OCI-LY1 (cell line): ENCODE measurements around the gene CXCL12.

ENCODE experiments used
- H2AFZ ChIP-seq: fragments of 200-600 bp; sonication (generic), shearing (Covaris generic); 2 replicates; pipeline ENCODE4 v1.6.0; 2014; ENCODE audit warnings: antibody characterized with exemption, mild to moderate bottlenecking, low read length
- H3F3A ChIP-seq: fragments of 200-600 bp; sonication (generic), shearing (Covaris generic); 2 replicates; pipeline ENCODE4 v1.6.0; 2014; ENCODE audit warnings: mild to moderate bottlenecking, antibody characterized with exemption, low read length, moderate library complexity; ENCODE audit not compliant: insufficient read depth
- H3K27ac ChIP-seq: fragments of 200-600 bp; sonication (generic); 2 replicates; pipeline ENCODE4 v1.5.1; 2014; ENCODE audit warnings: low read length, mixed run types, mild to moderate bottlenecking, low read depth; ENCODE audit not compliant: poor library complexity, severe bottlenecking
- H3K27me3 ChIP-seq: fragments of 200-600 bp; sonication (generic); 2 replicates; pipeline ENCODE4 v1.6.0; 2014; ENCODE audit warnings: antibody characterized with exemption, mild to moderate bottlenecking, low read length, moderate library complexity; ENCODE audit not compliant: insufficient read depth
- H3K36me3 ChIP-seq: fragments of 200-600 bp; sonication (generic); 2 replicates; pipeline ENCODE4 v1.6.1; 2014; ENCODE audit warnings: mild to moderate bottlenecking, antibody characterized with exemption, low read length, moderate library complexity, mixed read lengths; ENCODE audit not compliant: insufficient read depth
- H3K4me1 ChIP-seq: fragments of 200-600 bp; sonication (generic); 2 replicates; pipeline ENCODE4 v1.5.1; 2014; ENCODE audit warnings: mild to moderate bottlenecking, low read length, moderate library complexity; ENCODE audit not compliant: insufficient read depth, severe bottlenecking
- H3K4me2 ChIP-seq: fragments of 200-600 bp; sonication (generic), shearing (Covaris generic); 2 replicates; pipeline ENCODE4 v1.6.1; 2014; ENCODE audit warnings: low read length
- H3K4me3 ChIP-seq: fragments of 200-600 bp; sonication (generic); 2 replicates; pipeline ENCODE4 v1.5.1; 2014; ENCODE audit warnings: low read length, low read depth, mild to moderate bottlenecking, mixed read lengths; ENCODE audit not compliant: poor library complexity, severe bottlenecking
- H3K79me2 ChIP-seq: fragments of 200-600 bp; shearing (Covaris generic); 2 replicates; pipeline ENCODE4 v1.6.1; 2016; ENCODE audit warnings: mixed run types, low read length, mixed read lengths; ENCODE audit not compliant: insufficient read depth
- H3K9ac ChIP-seq: fragments of 200-600 bp; sonication (generic), shearing (Covaris generic); 2 replicates; pipeline ENCODE4 v1.6.1; 2014; ENCODE audit warnings: mild to moderate bottlenecking, low read length, mixed read lengths
- H3K9me2 ChIP-seq: fragments of 200-600 bp; sonication (generic), shearing (Covaris generic); 2 replicates; pipeline ENCODE4 v1.6.1; 2014; ENCODE audit warnings: low read depth, mild to moderate bottlenecking, low read length, mixed read lengths
- H3K9me3 ChIP-seq: fragments of 200-600 bp; shearing (Covaris generic); 2 replicates; pipeline ENCODE4 v1.6.1; 2014; ENCODE audit warnings: low read length, mixed read lengths
- H4K20me1 ChIP-seq: fragments of 200-600 bp; sonication (generic), shearing (Covaris generic); 2 replicates; pipeline ENCODE4 v1.6.0; 2016; ENCODE audit warnings: mild to moderate bottlenecking, low read length; ENCODE audit not compliant: insufficient read depth
- EZH2 ChIP-seq: fragments of 200-600 bp; sonication (generic), shearing (Covaris generic); IDR thresholded peaks from 2 replicates; pipeline ENCODE4 v1.8.0; 2017; ENCODE audit warnings: borderline replicate concordance, mixed run types, mild to moderate bottlenecking, antibody characterized with exemption, low read length, moderate library complexity, mixed read lengths
- TF ChIP-seq, protein P1 (sequence below): fragments of 200-600 bp; sonication (generic), shearing (Covaris generic); IDR thresholded peaks from 2 replicates; pipeline ENCODE4 v1.5.1; 2017; ENCODE audit warnings: mild to moderate bottlenecking, antibody characterized with exemption, low read length, moderate library complexity, mixed read lengths

Gene CXCL12

DNA sequence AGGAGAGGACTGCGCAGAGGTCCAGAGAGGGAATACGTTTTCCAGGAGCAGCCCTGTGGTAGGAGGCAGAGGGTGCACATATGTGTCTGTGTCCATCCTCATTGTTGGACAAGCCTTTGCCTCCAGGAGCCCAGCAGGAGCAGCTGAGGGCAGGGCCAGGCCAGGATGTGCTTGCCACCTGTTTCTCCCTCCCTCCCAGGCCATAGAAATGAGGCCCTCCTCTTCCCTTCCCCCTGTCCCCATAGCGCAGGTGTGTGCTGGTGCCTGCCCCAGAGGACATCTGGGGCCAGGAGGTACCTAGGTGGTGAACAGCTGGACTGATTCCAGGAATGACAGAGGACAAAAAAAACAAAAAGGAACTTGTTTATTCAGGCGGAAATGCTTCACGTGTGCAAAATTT lies 10.5 kb upstream of the CXCL12 start:
- no peak overlapping the region for H3K27ac ChIP-seq
- no peaks in the 10 kb centered on the region for H4K20me1 ChIP-seq
- H3K4me3 ChIP-seq = no peak overlapping the region
- no peak overlapping the region for H2AFZ ChIP-seq
- no peak overlapping the region for H3K9ac ChIP-seq
- no peaks in the 10 kb centered on the region for H3K27me3 ChIP-seq
- no peaks in the 10 kb centered on the region for H3K36me3 ChIP-seq
- H3K4me2 ChIP-seq = no peak overlapping the region
- no peaks in the 10 kb centered on the region for H3K9me3 ChIP-seq
- no peaks in the 10 kb centered on the region for H3K79me2 ChIP-seq
- TF ChIP-seq, protein P1, sequence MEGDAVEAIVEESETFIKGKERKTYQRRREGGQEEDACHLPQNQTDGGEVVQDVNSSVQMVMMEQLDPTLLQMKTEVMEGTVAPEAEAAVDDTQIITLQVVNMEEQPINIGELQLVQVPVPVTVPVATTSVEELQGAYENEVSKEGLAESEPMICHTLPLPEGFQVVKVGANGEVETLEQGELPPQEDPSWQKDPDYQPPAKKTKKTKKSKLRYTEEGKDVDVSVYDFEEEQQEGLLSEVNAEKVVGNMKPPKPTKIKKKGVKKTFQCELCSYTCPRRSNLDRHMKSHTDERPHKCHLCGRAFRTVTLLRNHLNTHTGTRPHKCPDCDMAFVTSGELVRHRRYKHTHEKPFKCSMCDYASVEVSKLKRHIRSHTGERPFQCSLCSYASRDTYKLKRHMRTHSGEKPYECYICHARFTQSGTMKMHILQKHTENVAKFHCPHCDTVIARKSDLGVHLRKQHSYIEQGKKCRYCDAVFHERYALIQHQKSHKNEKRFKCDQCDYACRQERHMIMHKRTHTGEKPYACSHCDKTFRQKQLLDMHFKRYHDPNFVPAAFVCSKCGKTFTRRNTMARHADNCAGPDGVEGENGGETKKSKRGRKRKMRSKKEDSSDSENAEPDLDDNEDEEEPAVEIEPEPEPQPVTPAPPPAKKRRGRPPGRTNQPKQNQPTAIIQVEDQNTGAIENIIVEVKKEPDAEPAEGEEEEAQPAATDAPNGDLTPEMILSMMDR = no peak
- no peak for TF ChIP-seq EZH2
- H3K9me2 ChIP-seq = no peaks in the 10 kb centered on the region
- H3K4me1 ChIP-seq = no peaks in the 10 kb centered on the region
- no peaks in the 10 kb centered on the region for H3F3A ChIP-seq

DNA sequence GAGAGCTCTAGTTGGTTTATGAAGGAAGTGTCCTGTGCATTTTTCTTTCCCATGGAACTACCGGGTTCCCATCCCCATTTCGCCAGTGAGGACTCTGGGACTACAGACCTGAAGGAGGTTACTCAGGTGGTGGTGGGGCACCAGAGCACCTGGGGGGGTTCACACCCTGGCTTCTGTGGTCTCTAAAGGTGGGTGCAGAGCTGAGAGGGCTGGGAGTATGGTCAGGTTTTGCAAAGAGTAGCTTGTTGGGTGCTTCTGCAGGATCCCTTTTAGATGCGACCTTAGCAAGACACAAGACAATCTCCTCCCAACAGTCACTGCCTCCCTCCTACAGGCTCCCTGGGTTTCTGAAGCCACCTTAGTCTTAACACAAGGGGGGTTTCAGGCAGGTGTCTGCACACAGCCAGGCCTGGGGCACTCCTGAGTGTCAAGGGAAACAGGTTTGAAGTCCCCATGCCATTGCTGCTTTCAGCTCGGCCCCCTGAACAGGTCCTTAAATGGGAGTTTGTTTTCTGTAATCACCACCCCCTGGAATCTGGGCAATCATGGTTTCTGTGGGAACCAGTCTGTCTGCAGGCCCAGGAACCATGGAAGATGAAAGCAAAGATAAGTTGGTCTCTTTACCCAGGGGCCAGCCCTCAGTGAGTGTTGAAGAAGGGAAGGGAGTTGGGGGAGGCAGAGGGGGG lies 9.9 kb upstream of the CXCL12 start:
- Histone ChIP-seq H3K27me3 (no peaks in the 10 kb centered on the region), H2AFZ (no peak overlapping the region), H3K36me3 (no peaks in the 10 kb centered on the region), H3K4me1 (no peaks in the 10 kb centered on the region), H3K27ac (no peak overlapping the region), H3K79me2 (no peaks in the 10 kb centered on the region), H3K9me2 (no peaks in the 10 kb centered on the region), H3F3A (no peaks in the 10 kb centered on the region), H3K9ac (no peak overlapping the region), H3K4me3 (no peak overlapping the region), H3K4me2 (no peak overlapping the region), H4K20me1 (no peaks in the 10 kb centered on the region), H3K9me3 (no peaks in the 10 kb centered on the region)
- TF ChIP-seq EZH2 = no peak
- TF ChIP-seq, protein P1 = no peak

DNA sequence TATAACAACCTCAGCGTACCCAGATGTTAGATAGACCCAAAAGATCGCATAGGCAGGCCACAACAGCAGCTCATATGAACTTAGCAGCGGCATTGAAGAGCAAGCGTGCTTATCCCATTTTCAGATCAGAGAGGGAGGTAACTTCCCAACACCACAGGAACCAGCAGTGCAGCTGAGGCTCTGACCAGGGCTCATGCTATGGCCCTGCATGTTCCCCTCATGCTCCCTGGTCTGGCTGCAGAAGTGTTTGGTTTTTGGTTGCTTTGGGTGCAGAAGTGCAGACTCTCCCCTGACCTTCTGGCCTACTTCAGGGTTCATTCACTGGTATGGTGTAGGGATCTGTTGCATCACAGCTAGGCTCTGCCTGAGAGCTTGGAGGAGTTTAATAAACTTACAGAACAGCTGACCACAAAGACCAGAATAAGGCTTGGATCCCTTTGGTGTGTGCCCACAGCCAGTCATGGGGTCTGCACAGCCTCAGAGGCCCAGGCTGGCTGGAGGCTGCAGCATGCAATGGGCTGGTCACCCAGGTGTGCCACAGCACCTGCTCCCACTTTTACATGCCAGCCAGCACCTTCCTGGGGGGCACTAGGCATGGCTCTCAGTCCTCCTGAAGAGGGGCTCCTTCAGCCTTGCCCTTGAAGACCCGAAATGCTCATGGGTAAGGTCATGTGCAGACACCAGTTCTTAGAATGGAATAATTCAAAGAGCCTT lies 9.1 kb upstream of the CXCL12 start:
- no peaks in the 10 kb centered on the region for H4K20me1 ChIP-seq
- no peaks in the 10 kb centered on the region for H3K9me3 ChIP-seq
- H3K4me1 ChIP-seq = no peaks in the 10 kb centered on the region
- H3K9me2 ChIP-seq = no peaks in the 10 kb centered on the region
- H3F3A ChIP-seq = no peaks in the 10 kb centered on the region
- no peak overlapping the region for H2AFZ ChIP-seq
- H3K27ac ChIP-seq = no peak overlapping the region
- no peaks in the 10 kb centered on the region for H3K36me3 ChIP-seq
- H3K9ac ChIP-seq = no peak overlapping the region
- H3K79me2 ChIP-seq = no peaks in the 10 kb centered on the region
- TF ChIP-seq, protein P1 = no peak
- TF ChIP-seq EZH2 = no peak
- H3K27me3 ChIP-seq = no peaks in the 10 kb centered on the region
- no peak overlapping the region for H3K4me3 ChIP-seq
- H3K4me2 ChIP-seq = no peak overlapping the region
